ENCODE data around the gene NHLH2. TPM values are rescaled to one million over a fixed set of nuclear protein-coding genes. Genes with fewer than 3 reads are reported as not detected.

The NHLH2 gene
- total RNA-seq, 4 donors from 2014 or later = 0.21 TPM; not detected in 3

DNA sequence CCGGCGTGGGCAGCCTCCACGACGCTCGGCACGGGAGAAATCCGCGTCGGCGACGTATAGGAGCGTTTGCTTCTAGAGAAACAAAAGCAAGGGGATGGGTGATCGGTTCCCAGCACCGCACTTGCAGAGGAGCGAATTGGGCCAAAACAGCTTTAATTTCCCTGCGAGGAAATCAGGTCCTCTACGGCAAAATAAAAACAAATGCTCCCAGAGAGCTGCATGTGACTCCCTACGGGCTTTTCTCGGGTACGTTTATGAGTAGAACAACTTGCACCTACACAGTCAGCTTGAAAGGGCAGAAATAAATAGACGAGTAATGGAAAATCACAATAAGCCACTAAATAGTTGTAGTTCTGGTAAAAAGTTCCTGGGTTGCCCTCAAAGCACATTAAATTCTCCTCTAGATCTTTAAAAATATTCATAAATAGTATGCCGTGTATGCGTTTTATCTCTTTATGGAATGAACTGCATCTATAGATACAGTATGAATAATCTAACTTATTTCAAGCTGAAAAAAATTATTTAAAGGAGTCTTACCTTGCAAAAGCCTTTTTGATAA is 1.2 kb downstream of the NHLH2 start:
- Histone ChIP-seq H3K9me3 (peaks cover 0 to 3% (median 0%) of the 10 kb centered on the region in 4 donors), H3K27me3 (peaks cover 0 to 91% of the 10 kb centered on the region in 2 donors), H3K36me3 (no peaks in the 10 kb centered on the region), H3K4me3 (peak overlapping the region in 3 of 4 donors; percentile 17 to 42 (median 23)), H3K27ac (no peak overlapping the region), H3K4me1 (peaks cover 0 to 24% (median 18%) of the 10 kb centered on the region in 4 donors)
- DNase-seq (ENCODE audit: low spot score in 2 of 2) = no peak
- TF ChIP-seq, protein P1, sequence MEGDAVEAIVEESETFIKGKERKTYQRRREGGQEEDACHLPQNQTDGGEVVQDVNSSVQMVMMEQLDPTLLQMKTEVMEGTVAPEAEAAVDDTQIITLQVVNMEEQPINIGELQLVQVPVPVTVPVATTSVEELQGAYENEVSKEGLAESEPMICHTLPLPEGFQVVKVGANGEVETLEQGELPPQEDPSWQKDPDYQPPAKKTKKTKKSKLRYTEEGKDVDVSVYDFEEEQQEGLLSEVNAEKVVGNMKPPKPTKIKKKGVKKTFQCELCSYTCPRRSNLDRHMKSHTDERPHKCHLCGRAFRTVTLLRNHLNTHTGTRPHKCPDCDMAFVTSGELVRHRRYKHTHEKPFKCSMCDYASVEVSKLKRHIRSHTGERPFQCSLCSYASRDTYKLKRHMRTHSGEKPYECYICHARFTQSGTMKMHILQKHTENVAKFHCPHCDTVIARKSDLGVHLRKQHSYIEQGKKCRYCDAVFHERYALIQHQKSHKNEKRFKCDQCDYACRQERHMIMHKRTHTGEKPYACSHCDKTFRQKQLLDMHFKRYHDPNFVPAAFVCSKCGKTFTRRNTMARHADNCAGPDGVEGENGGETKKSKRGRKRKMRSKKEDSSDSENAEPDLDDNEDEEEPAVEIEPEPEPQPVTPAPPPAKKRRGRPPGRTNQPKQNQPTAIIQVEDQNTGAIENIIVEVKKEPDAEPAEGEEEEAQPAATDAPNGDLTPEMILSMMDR (IDR thresholded peaks at IDR 0.05) = no peak
- TF ChIP-seq POLR2A (IDR thresholded peaks at IDR 0.05) (no peak), EP300 (IDR thresholded peaks at IDR 0.05) (no peak)
- WGBS, 2 donors = 3 to 8% methylated on average over 20 to 23 of the region's 23 CpGs

DNA sequence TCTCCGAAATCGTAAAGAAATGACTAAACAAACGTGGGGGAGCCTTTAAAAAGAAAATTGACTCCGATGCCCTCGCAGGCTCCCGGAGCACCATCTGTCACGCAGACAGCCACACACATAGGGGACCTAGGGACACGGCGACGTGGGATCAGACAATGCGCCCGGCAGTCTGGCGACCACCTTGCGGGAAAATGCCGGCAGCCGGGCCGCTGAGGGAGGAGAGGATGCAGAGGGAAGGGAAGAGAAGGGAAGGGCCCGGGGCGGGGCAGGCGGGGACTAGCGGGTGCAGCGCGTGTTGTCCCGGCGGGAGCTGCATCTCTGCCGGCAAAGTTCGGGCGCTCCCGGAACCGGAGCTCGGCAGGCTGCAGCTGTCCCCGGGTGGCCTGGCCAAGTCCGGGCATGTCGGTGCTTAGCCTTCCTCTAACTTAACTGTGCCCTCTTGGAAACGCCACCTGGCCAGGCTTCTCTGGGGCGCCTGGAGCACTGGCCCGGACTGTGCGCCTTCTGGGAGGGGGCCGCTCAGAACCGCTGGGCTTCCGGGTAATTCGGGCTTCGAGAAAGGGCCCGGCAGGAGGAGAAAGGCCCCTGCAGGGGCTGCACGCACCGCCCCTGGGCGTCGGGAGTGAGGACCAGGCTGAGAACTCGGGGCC is 1.8 kb downstream of the NHLH2 start:
- H3K27ac ChIP-seq = no peak overlapping the region
- 1 to 5% methylated on average over 28 to 49 of the region's 49 CpGs for WGBS, 2 donors
- H3K4me1 ChIP-seq = peaks cover 0 to 24% (median 18%) of the 10 kb centered on the region in 4 donors
- peak overlapping the region in 3 of 4 donors; percentile 17 to 42 (median 23) for H3K4me3 ChIP-seq
- peaks cover 0 to 91% of the 10 kb centered on the region in 2 donors for H3K27me3 ChIP-seq
- no peaks in the 10 kb centered on the region for H3K36me3 ChIP-seq
- no peak for DNase-seq (ENCODE audit: low spot score in 2 of 2)
- H3K9me3 ChIP-seq = peaks cover 0 to 1% (median 0%) of the 10 kb centered on the region in 4 donors
- TF ChIP-seq POLR2A (IDR thresholded peaks at IDR 0.05) (no peak), EP300 (IDR thresholded peaks at IDR 0.05) (no peak)
- TF ChIP-seq, protein P1 (IDR thresholded peaks at IDR 0.05) = no peak

DNA sequence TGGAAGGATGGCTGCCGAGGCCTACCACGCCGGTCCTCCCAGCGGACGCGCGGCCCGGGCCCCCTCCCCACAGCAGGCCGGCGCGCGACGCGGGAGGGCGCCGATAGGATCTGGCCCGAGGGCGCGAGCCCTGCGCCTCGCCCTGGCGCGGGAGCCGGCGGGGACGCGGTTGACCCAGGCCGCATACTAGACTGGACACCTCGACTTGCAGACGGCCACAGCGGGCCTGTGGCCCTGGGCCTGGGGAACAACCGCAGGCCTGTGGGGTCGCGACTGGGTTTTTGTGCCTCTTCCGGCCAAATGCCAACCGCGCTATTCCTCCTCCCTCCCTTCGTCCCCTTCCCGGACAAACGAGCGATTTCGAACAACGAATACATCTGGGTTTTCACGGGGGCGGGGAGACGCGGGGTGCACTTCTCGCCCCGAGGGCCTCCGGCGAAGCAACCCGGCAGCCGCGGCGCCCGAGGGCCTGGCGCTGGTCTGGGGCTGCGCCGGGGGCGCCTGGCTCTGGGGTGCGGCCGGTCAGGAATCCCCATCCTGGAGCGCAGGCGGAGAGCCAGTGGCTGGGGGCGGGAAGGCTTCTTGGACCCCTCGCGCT is 2.4 kb downstream of the NHLH2 start:
- Histone ChIP-seq H3K27me3 (peaks cover 0 to 89% of the 10 kb centered on the region in 2 donors), H3K4me3 (peak overlapping the region in 3 of 4 donors; percentile 17 to 42 (median 23)), H3K27ac (no peak overlapping the region), H3K36me3 (no peaks in the 10 kb centered on the region), H3K4me1 (peaks cover 0 to 24% (median 18%) of the 10 kb centered on the region in 4 donors), H3K9me3 (no peaks in the 10 kb centered on the region)
- TF ChIP-seq POLR2A (IDR thresholded peaks at IDR 0.05) = no peak
- TF ChIP-seq, protein P1 (IDR thresholded peaks at IDR 0.05) = no peak
- no peak for TF ChIP-seq EP300 (IDR thresholded peaks at IDR 0.05)
- DNase-seq (ENCODE audit: low spot score in 2 of 2) = no peak
- 1 to 3% methylated on average over 29 to 35 of the region's 67 CpGs for WGBS, 2 donors

DNA sequence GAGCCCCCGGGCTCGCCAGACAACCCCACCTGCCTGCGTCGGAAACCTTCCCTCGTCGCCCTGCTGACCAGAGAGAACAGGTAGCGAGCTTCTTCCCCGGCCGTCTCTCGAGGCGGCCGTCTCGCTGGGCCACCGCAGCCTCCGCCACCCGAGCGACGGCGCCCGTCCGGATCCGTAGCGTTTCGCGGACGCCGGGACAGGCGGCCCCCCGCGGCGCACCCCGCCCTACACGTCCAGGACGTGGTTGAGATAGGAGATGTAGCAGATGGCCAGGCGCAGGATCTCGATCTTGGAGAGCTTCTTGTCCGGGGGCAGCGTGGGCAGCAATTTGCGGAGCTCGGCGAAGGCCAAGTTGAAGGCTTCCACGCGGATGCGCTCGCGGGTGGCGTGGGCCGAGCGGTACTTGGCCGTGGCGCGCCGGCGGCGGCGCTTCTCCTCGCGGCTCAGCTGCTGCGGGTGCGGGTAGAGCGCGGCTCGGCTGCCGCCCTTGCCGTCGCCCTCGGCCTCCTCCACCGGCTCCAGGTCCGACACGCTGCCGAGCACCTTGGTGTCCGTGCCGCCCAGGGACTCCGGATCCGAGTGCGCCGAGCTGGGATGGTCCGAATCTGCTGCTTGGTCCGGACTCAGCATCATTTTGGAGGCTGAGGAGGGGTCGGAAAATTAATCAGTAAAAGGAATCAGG is 3.0 kb downstream of the NHLH2 start:
- 2 to 6% methylated on average over 11 to 37 of the region's 80 CpGs for WGBS, 2 donors
- Histone ChIP-seq H3K9me3 (no peaks in the 10 kb centered on the region), H3K4me1 (peaks cover 0 to 24% (median 18%) of the 10 kb centered on the region in 4 donors), H3K27me3 (peaks cover 0 to 88% of the 10 kb centered on the region in 2 donors), H3K27ac (no peak overlapping the region), H3K36me3 (no peaks in the 10 kb centered on the region), H3K4me3 (peak overlapping the region in 2 of 4 donors; percentile 3 to 42)
- TF ChIP-seq EP300 (IDR thresholded peaks at IDR 0.05) = no peak
- no peak for TF ChIP-seq POLR2A (IDR thresholded peaks at IDR 0.05)
- TF ChIP-seq, protein P1 (IDR thresholded peaks at IDR 0.05) = no peak
- DNase-seq (ENCODE audit: low spot score in 2 of 2) = no peak
